HFFc6 (cell line): ENCODE measurements around the gene DCAF15. TPM values are rescaled to one million over a fixed set of nuclear protein-coding genes. Genes with fewer than 3 reads are reported as not detected.

Experiments used
- DNase-seq: peaks from one replicate; pipeline ENCODE4 v3.0.0-alpha.2; 2018
- H3K27ac Mint-ChIP-seq: 2 replicates; pipeline ENCODE4 v1.8.0; 2020; ENCODE audit warnings: mild to moderate bottlenecking, mixed read lengths
- H3K27me3 Mint-ChIP-seq: 2 replicates; pipeline ENCODE4 v1.8.0; 2021; ENCODE audit warnings: mild to moderate bottlenecking, moderate library complexity, mixed read lengths; ENCODE audit not compliant: insufficient read depth
- H3K36me3 Mint-ChIP-seq: 2 replicates; pipeline ENCODE4 v1.8.0; 2021; ENCODE audit warnings: low read depth, mixed read lengths
- H3K4me1 Mint-ChIP-seq: 2 replicates; pipeline ENCODE4 v1.8.0; 2020; ENCODE audit warnings: low read depth, mixed read lengths
- H3K4me3 Mint-ChIP-seq: 2 replicates; pipeline ENCODE4 v1.8.0; 2020; ENCODE audit warnings: mild to moderate bottlenecking, moderate library complexity, mixed read lengths
- H3K9me3 Mint-ChIP-seq: 2 replicates; pipeline ENCODE4 v1.8.0; 2020; ENCODE audit warnings: mild to moderate bottlenecking, mixed read lengths
- CTCF ChIP-seq: fragments of 200-600 bp; sonication (generic); IDR thresholded peaks from 2 replicates; pipeline ENCODE4 v1.5.0; 2021; ENCODE audit warnings: antibody characterized with exemption, mild to moderate bottlenecking
- total RNA-seq, 6 experiments: library from RNA; stranded (reverse); fragmentation: NEBNext Ultra II Directional; extraction: Animal tissue kit (Norgen Biotek cat#: 25700); gene quantifications; 2 replicates in 1 of 6; 3 replicates in 5 of 6; pipeline ENCODE4 v1.2.3, GENCODE V29; 2021

Gene DCAF15
- total RNA-seq, 6 experiments from 2014 or later, result 19.9 to 29.0 (median 26.5) TPM

- TF ChIP-seq CTCF, result no peak
- Mint-ChIP-seq H3K36me3 (peaks cover 10% of the 10 kb centered on the region), H3K9me3 (no peaks in the 10 kb centered on the region), H3K4me1 (peaks cover 10% of the 10 kb centered on the region), H3K27me3 (no peaks in the 10 kb centered on the region; the same call in 1 of the 2 replicates), H3K4me3 (no peak overlapping the region), H3K27ac (no peak overlapping the region)
- DNase-seq, result no peak
These were observed 4.7 kb downstream of the DCAF15 start for GRCh38 chr19:13957051-13957450.

- TF ChIP-seq CTCF, result no peak
- H3K36me3 Mint-ChIP-seq, result peaks cover 10% of the 10 kb centered on the region
- no peak for DNase-seq
- H3K4me3 Mint-ChIP-seq, result no peak overlapping the region
- H3K27ac Mint-ChIP-seq, result no peak overlapping the region; the same call in 1 of the 2 replicates
- no peaks in the 10 kb centered on the region for H3K9me3 Mint-ChIP-seq
- no peaks in the 10 kb centered on the region; the same call in 1 of the 2 replicates for H3K27me3 Mint-ChIP-seq
- peaks cover 9% of the 10 kb centered on the region for H3K4me1 Mint-ChIP-seq
These were observed 5.7 kb downstream of the DCAF15 start for GRCh38 chr19:13958043-13958442.

GRCh38 chr19:13959141-13959961 lies 7.0 kb downstream of the DCAF15 start:
- Mint-ChIP-seq H3K36me3 (peaks cover 10% of the 10 kb centered on the region), H3K4me3 (no peak overlapping the region), H3K4me1 (peaks cover under 1% of the 10 kb centered on the region; the same call in 1 of the 2 replicates), H3K27me3 (no peaks in the 10 kb centered on the region; the same call in 1 of the 2 replicates), H3K9me3 (no peaks in the 10 kb centered on the region), H3K27ac (no peak overlapping the region)
- no peak for TF ChIP-seq CTCF
- no peak for DNase-seq

GRCh38 chr19:13959962-13960862 lies 7.9 kb downstream of the DCAF15 start:
- Mint-ChIP-seq H3K9me3 (no peaks in the 10 kb centered on the region), H3K4me3 (no peak overlapping the region), H3K4me1 (peaks cover 9% of the 10 kb centered on the region), H3K36me3 (peaks cover 10% of the 10 kb centered on the region), H3K27ac (no peak overlapping the region), H3K27me3 (no peaks in the 10 kb centered on the region; the same call in 1 of the 2 replicates)
- DNase-seq, result no peak
- peak; percentile 68 for TF ChIP-seq CTCF

- Mint-ChIP-seq H3K36me3 (peaks cover 10% of the 10 kb centered on the region), H3K27ac (no peak overlapping the region), H3K27me3 (no peaks in the 10 kb centered on the region; the same call in 1 of the 2 replicates), H3K4me3 (no peak overlapping the region), H3K4me1 (peaks cover 10% of the 10 kb centered on the region), H3K9me3 (no peaks in the 10 kb centered on the region)
- DNase-seq, result no peak
- no peak; the same call in 1 of the 2 replicates for TF ChIP-seq CTCF
These were observed 8.8 kb downstream of the DCAF15 start for GRCh38 chr19:13960863-13961784.
